Lower lobe of right lung (tissue), 2 donors: ENCODE results near the gene CADM2. TPM values are rescaled to one million over a fixed set of nuclear protein-coding genes. Genes with fewer than 3 reads are reported as not detected.

Experiments
- ATAC-seq, 2 donors: fragments of 200-7000 bp; cut with Tn5 transposase; one replicate each; pipeline ENCODE4 v1.9.1; 2020 to 2022; ENCODE audit warnings: mild to moderate bottlenecking in 2 of 2, moderate library complexity in 2 of 2
- DNase-seq: peaks from one replicate; pipeline ENCODE4 v3.0.0-alpha.2; 2020
- H3K27ac ChIP-seq: fragments of 200-600 bp; one replicate; pipeline ENCODE4 v1.8.0; 2022
- H3K27me3 ChIP-seq: fragments of 200-600 bp; one replicate; pipeline ENCODE4 v1.8.0; 2022; ENCODE audit warnings: low read depth
- H3K36me3 ChIP-seq: fragments of 200-600 bp; one replicate; pipeline ENCODE4 v1.8.0; 2022; ENCODE audit warnings: mild to moderate bottlenecking
- H3K4me1 ChIP-seq: fragments of 200-600 bp; one replicate; pipeline ENCODE4 v1.8.0; 2022
- H3K4me3 ChIP-seq: fragments of 200-600 bp; one replicate; pipeline ENCODE4 v1.8.0; 2022; ENCODE audit warnings: mild to moderate bottlenecking
- H3K9me3 ChIP-seq: fragments of 200-600 bp; one replicate; pipeline ENCODE4 v1.8.0; 2022
- CTCF ChIP-seq: fragments of 200-600 bp; IDR thresholded peaks from one replicate; pipeline ENCODE4 v1.8.0; 2022; ENCODE audit warnings: antibody characterized with exemption, mild to moderate bottlenecking
- intact Hi-C: fragments of 100-400 bp; cut with DNase I; formaldehyde crosslinking; loops from one replicate; pipeline ENCODE4 v1.11.0; 2022
- total RNA-seq: library from RNA; stranded (reverse); fragmentation: NEBNext Ultra II Directional; extraction: Animal tissue kit (Norgen Biotek cat#: 25700); gene quantifications from one replicate; pipeline ENCODE4 v1.2.1, GENCODE V29; 2021
- donor health status: DM: no; HTN: yes; CAD: no; lungs with severe emphysema.

CADM2 gene
- total RNA-seq, 1 donor from 2014 or later = 0.83 TPM

GRCh38 chr3:85210540-85210939 lies 251.8 kb downstream of the CADM2 start:
- no peaks in the 10 kb centered on the region for H3K9me3 ChIP-seq
- H3K4me3 ChIP-seq = no peak overlapping the region
- no peak overlapping the region for H3K27ac ChIP-seq
- no peaks in the 10 kb centered on the region for H3K27me3 ChIP-seq
- no peaks in the 10 kb centered on the region for H3K36me3 ChIP-seq
- ATAC-seq = no peak
- TF ChIP-seq CTCF = no peak
- H3K4me1 ChIP-seq = no peaks in the 10 kb centered on the region
- intact Hi-C loops = no loop called here
- DNase-seq = no peak

GRCh38 chr3:85228966-85229365 lies 270.2 kb downstream of the CADM2 start:
- no peak for TF ChIP-seq CTCF
- H3K4me3 ChIP-seq = no peak overlapping the region
- ATAC-seq = no peak
- no peaks in the 10 kb centered on the region for H3K4me1 ChIP-seq
- no peaks in the 10 kb centered on the region for H3K9me3 ChIP-seq
- H3K27me3 ChIP-seq = no peaks in the 10 kb centered on the region
- H3K36me3 ChIP-seq = no peaks in the 10 kb centered on the region
- H3K27ac ChIP-seq = no peak overlapping the region
- intact Hi-C loops = no loop called here
- DNase-seq = no peak

- H3K4me3 ChIP-seq = no peak overlapping the region
- no peak for TF ChIP-seq CTCF
Measured at GRCh38 chr3:85244091-85244490, 285.3 kb downstream of the CADM2 start.

GRCh38 chr3:85244519-85244918 lies 285.7 kb downstream of the CADM2 start:
- DNase-seq (no peak), ATAC-seq (no peak)
- Histone ChIP-seq H3K9me3 (no peaks in the 10 kb centered on the region), H3K4me1 (no peaks in the 10 kb centered on the region), H3K36me3 (no peaks in the 10 kb centered on the region), H3K27me3 (no peaks in the 10 kb centered on the region), H3K4me3 (no peak overlapping the region), H3K27ac (no peak overlapping the region)
- intact Hi-C loops = no loop called here
- no peak for TF ChIP-seq CTCF

More at GRCh38 chr3:85244091-85244490, 285.3 kb downstream of the CADM2 start:
- ATAC-seq (no peak), DNase-seq (no peak)
- H3K36me3 ChIP-seq = no peaks in the 10 kb centered on the region
- no peaks in the 10 kb centered on the region for H3K9me3 ChIP-seq
- no peaks in the 10 kb centered on the region for H3K27me3 ChIP-seq
- no peaks in the 10 kb centered on the region for H3K4me1 ChIP-seq
- intact Hi-C loops = no loop called here
- no peak overlapping the region for H3K27ac ChIP-seq

- no peak for TF ChIP-seq CTCF
- no peak for DNase-seq
- Histone ChIP-seq H3K27ac (no peak overlapping the region), H3K36me3 (no peaks in the 10 kb centered on the region), H3K27me3 (no peaks in the 10 kb centered on the region), H3K4me3 (no peak overlapping the region), H3K4me1 (no peaks in the 10 kb centered on the region), H3K9me3 (no peaks in the 10 kb centered on the region)
- intact Hi-C loops = no loop called here
- no peak for ATAC-seq
Measured at GRCh38 chr3:85251766-85252165, 293.0 kb downstream of the CADM2 start.

GRCh38 chr3:85252686-85253085 lies 293.9 kb downstream of the CADM2 start:
- DNase-seq (no peak), ATAC-seq (no peak)
- Histone ChIP-seq H3K27ac (no peak overlapping the region), H3K27me3 (no peaks in the 10 kb centered on the region), H3K4me1 (no peaks in the 10 kb centered on the region), H3K9me3 (no peaks in the 10 kb centered on the region), H3K4me3 (no peak overlapping the region), H3K36me3 (no peaks in the 10 kb centered on the region)
- TF ChIP-seq CTCF = no peak
- intact Hi-C loops = no loop called here
